Gastroesophageal sphincter (tissue), 4 donors: ENCODE results near the gene KCNJ2. TPM values are rescaled to one million over a fixed set of nuclear protein-coding genes. Genes with fewer than 3 reads are reported as not detected.

ENCODE experiments used
- ATAC-seq: fragments of 150-250 bp; one replicate; pipeline ENCODE4 v1.9.1; 2016; ENCODE audit warnings: mild to moderate bottlenecking, moderate library complexity
- H3K27ac ChIP-seq, 4 donors: fragments of 200-600 bp; sonication (generic) in 3 of 4; 1 replicate in 3 of 4; 2 replicates in 1 of 4; pipeline ENCODE4 v1.5.1; 2016 to 2019
- H3K27me3 ChIP-seq: fragments of 200-600 bp; sonication (generic); one replicate; pipeline ENCODE4 v1.5.1; 2019
- H3K36me3 ChIP-seq, 2 donors: fragments of 200-600 bp; sonication (generic); one replicate each; pipeline ENCODE4 v1.5.1; 2019; ENCODE audit warnings: control low read depth in 1 of 2
- H3K4me1 ChIP-seq, 3 donors: fragments of 200-600 bp; sonication (generic); 1 replicate in 2 of 3; 2 replicates in 1 of 3; pipeline ENCODE4 v1.5.1; 2016 to 2019; ENCODE audit warnings: control low read depth in 2 of 3
- H3K4me3 ChIP-seq, 2 donors: fragments of 200-600 bp; sonication (generic); one replicate each; pipeline ENCODE4 v1.5.1; 2019; ENCODE audit warnings: mild to moderate bottlenecking in 1 of 2, moderate library complexity in 1 of 2
- H3K9me3 ChIP-seq, 3 donors: fragments of 200-600 bp; sonication (generic); one replicate each; pipeline ENCODE4 v1.5.1; 2017 to 2019; ENCODE audit warnings: control low read depth in 2 of 3
- EP300 ChIP-seq: sonication (generic); formaldehyde crosslinking; IDR thresholded peaks from one replicate; pipeline ENCODE4 v1.6.1; 2017; ENCODE audit warnings: antibody characterized with exemption, mild to moderate bottlenecking
- POLR2A ChIP-seq, 2 donors: fragments of 450-650 bp; IDR thresholded peaks; one replicate each; pipeline ENCODE4 v1.6.1; 2017; ENCODE audit warnings: antibody characterized with exemption in 2 of 2, mild to moderate bottlenecking in 2 of 2, moderate library complexity in 1 of 2
- POLR2AphosphoS5 ChIP-seq: sonication (generic); formaldehyde crosslinking; IDR thresholded peaks from one replicate; pipeline ENCODE4 v1.6.1; 2017; ENCODE audit warnings: antibody characterized with exemption
- WGBS, 2 donors: methylation state at CpG; one replicate each; pipeline ENCODE4 v1.1.5; 2018; ENCODE audit warnings: low coverage in 1 of 2; 5-methylcytosine and 5-hydroxymethylcytosine counted together
- total RNA-seq, 4 donors: library from RNA; depleted of rRNA; stranded (reverse); fragments of >200 nt; gene quantifications; one replicate each; pipeline ENCODE4 v1.1.0, GENCODE V29; 2016
- TF ChIP-seq, protein P1 (sequence below), 4 experiments: fragments of 200-600 bp in 2 of 4; fragments of 450-650 bp in 2 of 4; sonication (generic) in 1 of 4; IDR thresholded peaks; one replicate each; pipeline ENCODE4 v1.5.1; 2017 to 2019; ENCODE audit warnings: antibody characterized with exemption in 4 of 4, mild to moderate bottlenecking in 2 of 4, moderate library complexity in 2 of 4

The KCNJ2 gene
- total RNA-seq, 4 donors from 2014 or later, result 2.8 to 11.3 (median 4.9) TPM

DNA sequence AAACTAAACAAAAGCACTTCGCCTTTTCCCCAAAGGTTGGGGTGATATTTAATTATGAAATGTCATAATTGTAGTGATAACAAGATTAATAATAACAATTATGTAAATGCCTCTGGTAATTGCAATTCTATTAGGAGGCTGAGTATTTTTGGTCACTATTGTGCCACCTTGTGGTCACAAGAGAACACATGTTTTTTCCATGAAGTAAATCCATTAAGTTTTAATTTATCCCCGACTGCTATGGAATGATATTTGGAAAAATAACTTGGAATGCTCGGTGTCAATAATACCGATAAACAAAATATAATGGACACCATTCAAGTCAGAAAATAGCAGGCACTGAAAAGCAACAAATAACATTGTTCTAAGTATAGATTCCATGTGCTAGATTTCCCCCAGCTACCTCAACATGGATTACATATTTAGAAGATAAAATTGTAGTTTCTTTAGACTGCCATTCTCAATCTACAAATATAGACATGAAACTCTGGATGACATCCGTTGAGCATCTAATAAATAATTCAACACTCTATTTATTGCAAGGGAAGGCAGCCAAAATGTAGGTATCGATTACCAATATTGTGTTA is 25.0 kb upstream of the KCNJ2 start:
- Histone ChIP-seq H3K4me3 (no peak overlapping the region), H3K27ac (no peak overlapping the region), H3K27me3 (no peaks in the 10 kb centered on the region), H3K4me1 (peaks cover 0 to 23% (median 3%) of the 10 kb centered on the region in 3 donors), H3K9me3 (no peaks in the 10 kb centered on the region), H3K36me3 (no peaks in the 10 kb centered on the region)
- TF ChIP-seq POLR2AphosphoS5 (no peak), EP300 (no peak)
- TF ChIP-seq, protein P1, sequence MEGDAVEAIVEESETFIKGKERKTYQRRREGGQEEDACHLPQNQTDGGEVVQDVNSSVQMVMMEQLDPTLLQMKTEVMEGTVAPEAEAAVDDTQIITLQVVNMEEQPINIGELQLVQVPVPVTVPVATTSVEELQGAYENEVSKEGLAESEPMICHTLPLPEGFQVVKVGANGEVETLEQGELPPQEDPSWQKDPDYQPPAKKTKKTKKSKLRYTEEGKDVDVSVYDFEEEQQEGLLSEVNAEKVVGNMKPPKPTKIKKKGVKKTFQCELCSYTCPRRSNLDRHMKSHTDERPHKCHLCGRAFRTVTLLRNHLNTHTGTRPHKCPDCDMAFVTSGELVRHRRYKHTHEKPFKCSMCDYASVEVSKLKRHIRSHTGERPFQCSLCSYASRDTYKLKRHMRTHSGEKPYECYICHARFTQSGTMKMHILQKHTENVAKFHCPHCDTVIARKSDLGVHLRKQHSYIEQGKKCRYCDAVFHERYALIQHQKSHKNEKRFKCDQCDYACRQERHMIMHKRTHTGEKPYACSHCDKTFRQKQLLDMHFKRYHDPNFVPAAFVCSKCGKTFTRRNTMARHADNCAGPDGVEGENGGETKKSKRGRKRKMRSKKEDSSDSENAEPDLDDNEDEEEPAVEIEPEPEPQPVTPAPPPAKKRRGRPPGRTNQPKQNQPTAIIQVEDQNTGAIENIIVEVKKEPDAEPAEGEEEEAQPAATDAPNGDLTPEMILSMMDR (IDR thresholded peaks at IDR 0.05), result peak; percentile 62 to 81 (median 76)
- 20% methylated on average over 6 of the region's 6 CpGs for WGBS, 2 donors
- no peak for ATAC-seq

DNA sequence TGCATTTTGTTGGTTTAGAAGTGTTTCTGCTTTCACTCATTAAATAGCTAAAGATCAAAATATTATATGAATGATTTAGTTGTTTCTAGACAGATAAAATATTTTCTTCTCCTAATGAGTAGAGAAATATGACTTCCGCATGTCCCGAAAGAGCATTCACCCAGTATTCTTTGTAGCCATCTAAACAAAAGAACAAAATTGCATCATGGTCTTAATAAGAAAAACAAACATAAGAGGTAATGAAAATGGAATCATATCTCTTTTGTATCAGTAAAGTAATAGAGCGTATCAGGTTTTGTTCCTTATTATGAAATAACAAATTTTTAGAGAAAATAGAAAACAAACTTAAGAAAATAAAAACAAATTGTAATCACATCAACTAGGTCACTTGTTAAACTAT is 16.1 kb upstream of the KCNJ2 start:
- H3K36me3 ChIP-seq, result no peaks in the 10 kb centered on the region
- no peak overlapping the region for H3K27ac ChIP-seq
- no peaks in the 10 kb centered on the region for H3K4me1 ChIP-seq
- TF ChIP-seq, protein P1 (IDR thresholded peaks at IDR 0.05), result no peak
- TF ChIP-seq POLR2A (IDR thresholded peaks at IDR 0.05), result no peak
- H3K27me3 ChIP-seq, result no peaks in the 10 kb centered on the region
- H3K9me3 ChIP-seq, result no peaks in the 10 kb centered on the region
- H3K4me3 ChIP-seq, result no peak overlapping the region
- 94 to 100% methylated on average over 3 of the region's 3 CpGs for WGBS, 2 donors
- no peak for ATAC-seq

DNA sequence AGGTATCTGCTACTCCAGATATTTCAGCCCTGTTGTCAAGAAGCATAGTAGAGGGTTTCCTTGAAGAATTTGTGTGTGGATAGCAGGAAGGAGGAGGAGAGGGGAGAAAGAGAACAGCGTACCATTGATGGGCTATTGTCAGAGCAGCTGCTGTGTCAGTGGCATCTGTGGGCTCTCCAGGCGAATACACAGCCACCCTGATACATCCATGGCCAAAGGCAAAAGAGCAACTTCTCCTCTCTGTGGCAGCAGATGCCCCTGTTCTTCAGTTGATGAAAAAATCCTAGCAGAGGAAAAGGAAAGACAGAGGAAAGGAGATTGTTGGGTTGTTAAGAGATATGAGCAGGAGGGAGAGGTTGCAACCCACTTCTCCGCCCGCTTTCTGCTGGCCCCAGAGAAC is 12.2 kb upstream of the KCNJ2 start:
- WGBS, 2 donors, result 50 to 76% methylated on average over 2 to 4 of the region's 4 CpGs

DNA sequence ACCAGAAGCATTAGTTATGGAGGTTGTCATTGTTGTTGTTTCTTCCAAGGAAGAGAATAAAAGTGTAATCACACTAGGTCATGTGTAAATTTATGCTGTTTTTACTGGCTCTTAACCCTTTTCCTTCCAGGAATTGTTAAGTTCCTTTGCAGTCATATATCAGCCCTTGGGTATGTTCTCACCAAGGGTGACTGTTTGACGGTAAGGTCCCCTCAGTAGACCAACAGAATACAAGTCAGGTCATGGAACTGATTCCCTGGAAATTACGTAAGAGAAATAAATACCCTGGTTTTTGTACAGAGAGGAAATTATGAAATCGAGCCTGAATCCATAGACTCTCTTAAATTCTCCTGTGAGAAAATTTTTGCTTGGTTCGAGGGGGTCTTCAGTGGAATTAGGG is 11.2 kb upstream of the KCNJ2 start:
- 71 to 92% methylated on average over 2 to 4 of the region's 4 CpGs for WGBS, 2 donors
- ATAC-seq, result peak; percentile 60
- H3K27ac ChIP-seq, result no peak overlapping the region

More for the DNA sequence above, 12.2 kb upstream of the KCNJ2 start:
- no peaks in the 10 kb centered on the region for H3K9me3 ChIP-seq
- H3K4me3 ChIP-seq, result no peak overlapping the region
- H3K4me1 ChIP-seq, result no peaks in the 10 kb centered on the region
- H3K36me3 ChIP-seq, result no peaks in the 10 kb centered on the region
- ATAC-seq, result no peak
- TF ChIP-seq POLR2A (IDR thresholded peaks at IDR 0.05) (no peak), EP300 (no peak), POLR2AphosphoS5 (no peak)
- TF ChIP-seq, protein P1 (IDR thresholded peaks at IDR 0.05), result no peak
- H3K27me3 ChIP-seq, result no peaks in the 10 kb centered on the region
- no peak overlapping the region for H3K27ac ChIP-seq

DNA sequence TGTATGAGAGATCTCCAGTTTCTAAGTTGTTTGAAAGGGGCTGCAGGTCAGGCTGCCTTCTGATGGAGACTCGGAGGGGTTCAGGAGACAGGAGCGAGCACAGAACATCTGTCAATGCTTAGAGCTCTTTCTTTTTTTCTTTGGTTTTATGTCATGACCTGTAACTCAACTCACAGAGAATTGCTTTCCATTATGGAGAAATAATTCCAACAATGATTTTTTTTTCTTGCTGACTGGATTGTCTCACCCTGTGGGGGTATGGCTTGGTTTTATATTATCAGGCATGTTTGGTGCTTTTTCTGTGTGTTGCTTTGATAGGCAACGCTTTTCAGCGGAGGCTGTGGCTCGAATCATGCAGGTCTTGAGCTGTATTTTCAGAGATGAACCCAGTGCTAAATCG is 10.7 kb upstream of the KCNJ2 start:
- H3K27me3 ChIP-seq, result no peaks in the 10 kb centered on the region
- no peak overlapping the region for H3K27ac ChIP-seq
- no peaks in the 10 kb centered on the region for H3K9me3 ChIP-seq
- TF ChIP-seq POLR2AphosphoS5 (no peak), EP300 (no peak), POLR2A (IDR thresholded peaks at IDR 0.05) (no peak)
- TF ChIP-seq, protein P1 (IDR thresholded peaks at IDR 0.05), result no peak
- no peaks in the 10 kb centered on the region for H3K36me3 ChIP-seq
- no peak overlapping the region for H3K4me3 ChIP-seq
- ATAC-seq, result no peak
- WGBS, 2 donors, result 79 to 97% methylated on average over 4 to 5 of the region's 6 CpGs
- H3K4me1 ChIP-seq, result no peaks in the 10 kb centered on the region

More for the DNA sequence above, 11.2 kb upstream of the KCNJ2 start:
- no peak for TF ChIP-seq POLR2A (IDR thresholded peaks at IDR 0.05)
- TF ChIP-seq POLR2AphosphoS5, result no peak
- no peak for TF ChIP-seq EP300
- TF ChIP-seq, protein P1 (IDR thresholded peaks at IDR 0.05), result no peak
- Histone ChIP-seq H3K27me3 (no peaks in the 10 kb centered on the region), H3K4me3 (no peak overlapping the region), H3K4me1 (no peaks in the 10 kb centered on the region), H3K36me3 (no peaks in the 10 kb centered on the region), H3K9me3 (no peaks in the 10 kb centered on the region)
